SK-N-SH (cell line): ENCODE results near the gene PLP2. TPM values are rescaled to one million over a fixed set of nuclear protein-coding genes. Genes with fewer than 3 reads are reported as not detected.

Experiments used
- CTCF ChIA-PET: fragments of 300-600, 350-600 bp; formaldehyde crosslinking; extraction: SDS; loops from one replicate; lab custom pipeline; 2021; lab: Yijun Ruan, JAX
- POLR2A ChIA-PET: fragments of 350-600 bp; sonication (Branson Sonifier 250); formaldehyde crosslinking; extraction: SDS; loops from one replicate; lab custom pipeline; 2020; ENCODE audit warnings: antibody characterized with exemption, inconsistent platforms; lab: Yijun Ruan, JAX
- DNase-seq: peaks from one replicate; pipeline ENCODE4 v3.0.0; 2012
- H2AFZ ChIP-seq: fragments of 200-600 bp; sonication (generic); 2 replicates; pipeline ENCODE4 v1.8.1; 2016; ENCODE audit warnings: antibody characterized with exemption, mild to moderate bottlenecking, low read depth
- H3F3A ChIP-seq: fragments of 200-600 bp; sonication (generic); replicated peaks from 2 replicates; pipeline ENCODE3; 2016; ENCODE audit warnings: antibody characterized with exemption, mild to moderate bottlenecking; ENCODE audit not compliant: insufficient read depth
- H3K27ac ChIP-seq, 2 experiments: fragments of 200-500 bp in 1 of 2; fragments of 200-600 bp in 1 of 2; sonication (Bioruptor generic) in 1 of 2; sonication (generic), shearing (Covaris generic) in 1 of 2; 2 replicates each; pipeline versions ENCODE4 v1.5.1 to v1.6.1; 2014 to 2016; ENCODE audit warnings: low read depth in 2 of 2, inconsistent platforms in 1 of 2, low read length in 1 of 2, mild to moderate bottlenecking in 1 of 2, mixed read lengths in 1 of 2
- H3K27me3 ChIP-seq: fragments of 200-600 bp; sonication (generic), shearing (Covaris generic); 2 replicates; pipeline ENCODE4 v1.6.1; 2016; ENCODE audit warnings: mixed run types; ENCODE audit not compliant: insufficient read depth
- H3K36me3 ChIP-seq, 2 experiments: fragments of 200-500 bp in 1 of 2; fragments of 200-600 bp in 1 of 2; sonication (Bioruptor generic) in 1 of 2; sonication (generic) in 1 of 2; replicated peaks in 1 of 2; 2 replicates each; pipeline versions ENCODE3 to v1.5.1; 2014 to 2016; ENCODE audit warnings: low read length in 1 of 2, mild to moderate bottlenecking in 1 of 2; ENCODE audit not compliant: insufficient read depth in 2 of 2, control insufficient read depth in 1 of 2
- H3K4me1 ChIP-seq, 2 experiments: fragments of 200-500 bp in 1 of 2; fragments of 200-600 bp in 1 of 2; sonication (Bioruptor generic) in 1 of 2; sonication (generic), shearing (Covaris generic) in 1 of 2; 2 replicates each; pipeline versions ENCODE4 v1.5.1 to v1.6.1; 2014 to 2016; ENCODE audit warnings: low read depth in 1 of 2, low read length in 1 of 2, mixed run types in 1 of 2; ENCODE audit not compliant: insufficient read depth in 2 of 2, control insufficient read depth in 1 of 2
- H3K4me2 ChIP-seq: fragments of 200-600 bp; sonication (generic), shearing (Covaris generic); 2 replicates; pipeline ENCODE4 v1.6.1; 2017; ENCODE audit warnings: mixed run types
- H3K4me3 ChIP-seq, 2 experiments: fragments of 200-500 bp in 1 of 2; fragments of 200-600 bp in 1 of 2; sonication (Bioruptor generic) in 1 of 2; sonication (generic), shearing (Covaris generic) in 1 of 2; 2 replicates each; pipeline versions ENCODE4 v1.5.1 to v1.8.1; 2014 to 2016; ENCODE audit warnings: low read depth in 2 of 2, inconsistent platforms in 1 of 2, low read length in 1 of 2, mild to moderate bottlenecking in 1 of 2, mixed read lengths in 1 of 2, moderate library complexity in 1 of 2
- H3K79me2 ChIP-seq: fragments of 200-600 bp; sonication (generic); 2 replicates; pipeline ENCODE4 v1.8.1; 2017; ENCODE audit warnings: mild to moderate bottlenecking; ENCODE audit not compliant: insufficient read depth
- H3K9ac ChIP-seq: fragments of 200-600 bp; sonication (generic); 2 replicates; pipeline ENCODE4 v1.6.1; 2017; ENCODE audit warnings: mixed run types
- H3K9me2 ChIP-seq: fragments of 200-600 bp; sonication (generic); 2 replicates; pipeline ENCODE4 v1.6.1; 2017; ENCODE audit warnings: mixed run types
- H3K9me3 ChIP-seq: fragments of 200-600 bp; sonication (generic); 2 replicates; pipeline ENCODE4 v1.6.1; 2017; ENCODE audit warnings: mixed run types, mild to moderate bottlenecking, moderate library complexity
- H4K20me1 ChIP-seq: fragments of 200-600 bp; sonication (generic); 2 replicates; pipeline ENCODE4 v1.6.1; 2017; ENCODE audit warnings: mild to moderate bottlenecking, mixed run types; ENCODE audit not compliant: insufficient read depth
- CHD2 ChIP-seq: fragments of 150-350 bp; IDR thresholded peaks from 2 replicates; pipeline ENCODE4 v1.6.1; 2018; ENCODE audit warnings: low read length; ENCODE audit not compliant: partially characterized antibody
- EP300 ChIP-seq, 2 experiments: IDR thresholded peaks; 2 replicates each; pipeline versions ENCODE4 v1.4.0 to v1.6.1; 2012; ENCODE audit warnings: borderline replicate concordance in 1 of 2, low read depth in 1 of 2, low read length in 1 of 2
- EZH2phosphoT487 ChIP-seq: fragments of 200-600 bp; sonication (generic); IDR thresholded peaks from 2 replicates; pipeline ENCODE4 v1.6.1; 2017; ENCODE audit warnings: low read depth, mixed run types, mild to moderate bottlenecking, antibody characterized with exemption, moderate library complexity, borderline replicate concordance
- FOSL2 ChIP-seq: IDR thresholded peaks from 2 replicates; pipeline ENCODE4 v1.4.0; 2012; ENCODE audit warnings: low read depth, mild to moderate bottlenecking, moderate library complexity, borderline replicate concordance
- GABPA ChIP-seq: IDR thresholded peaks from 2 replicates; pipeline ENCODE4 v1.4.0; 2012; ENCODE audit warnings: low read depth, mild to moderate bottlenecking
- IRF3 ChIP-seq: fragments of 150-350 bp; IDR thresholded peaks from 2 replicates; pipeline ENCODE4 v1.6.1; 2016; ENCODE audit warnings: mild to moderate bottlenecking, low read depth, low read length
- MAX ChIP-seq: IDR thresholded peaks from 2 replicates; pipeline ENCODE4 v1.4.0; 2012; ENCODE audit warnings: low read depth
- MEF2A ChIP-seq: IDR thresholded peaks from 2 replicates; pipeline ENCODE4 v1.4.0; 2012; ENCODE audit warnings: low read depth, borderline replicate concordance
- MXI1 ChIP-seq: IDR thresholded peaks from 2 replicates; pipeline ENCODE4 v1.6.1; 2012; ENCODE audit warnings: mild to moderate bottlenecking, low read depth, low read length, improper control_type of control experiment
- NRF1 ChIP-seq: IDR thresholded peaks from 2 replicates; pipeline ENCODE4 v1.6.1; 2012; ENCODE audit warnings: low read depth, mild to moderate bottlenecking, low read length
- POLR2AphosphoS5 ChIP-seq: IDR thresholded peaks from 2 replicates; pipeline ENCODE4 v1.6.1; 2012; ENCODE audit warnings: low read depth, low read length
- RAD21 ChIP-seq: IDR thresholded peaks from 2 replicates; pipeline ENCODE4 v1.6.1; 2012; ENCODE audit warnings: mild to moderate bottlenecking, low read length
- RCOR1 ChIP-seq: fragments of 150-350 bp; IDR thresholded peaks from 2 replicates; pipeline ENCODE4 v1.6.1; 2017; ENCODE audit warnings: antibody characterized with exemption, low read length
- REST ChIP-seq: IDR thresholded peaks from 2 replicates; pipeline ENCODE4 v1.6.1; 2012; ENCODE audit warnings: mild to moderate bottlenecking, low read depth, low read length, moderate library complexity
- RXRA ChIP-seq: IDR thresholded peaks from 2 replicates; pipeline ENCODE4 v1.4.0; 2012; ENCODE audit warnings: low read depth, mild to moderate bottlenecking, borderline replicate concordance
- SIN3A ChIP-seq: IDR thresholded peaks from 2 replicates; pipeline ENCODE4 v1.6.1; 2012; ENCODE audit warnings: low read depth, mild to moderate bottlenecking, low read length, moderate library complexity, borderline replicate concordance
- TAF1 ChIP-seq: IDR thresholded peaks from 2 replicates; pipeline ENCODE4 v1.6.1; 2012; ENCODE audit warnings: low read depth, mild to moderate bottlenecking, low read length, moderate library complexity, borderline replicate concordance
- TEAD4 ChIP-seq: IDR thresholded peaks from 2 replicates; pipeline ENCODE4 v1.4.0; 2012; ENCODE audit warnings: mild to moderate bottlenecking, borderline replicate concordance; ENCODE audit not compliant: insufficient read depth
- USF2 ChIP-seq: fragments of 150-350 bp; IDR thresholded peaks from 2 replicates; pipeline ENCODE4 v1.6.1; 2017; ENCODE audit warnings: antibody characterized with exemption, low read length, low read depth, borderline replicate concordance
- YY1 ChIP-seq: IDR thresholded peaks from 2 replicates; pipeline ENCODE4 v1.4.0; 2012; ENCODE audit warnings: low read depth, mild to moderate bottlenecking
- ZBTB33 ChIP-seq: IDR thresholded peaks from 2 replicates; pipeline ENCODE4 v1.4.0; 2012; ENCODE audit warnings: low read depth, borderline replicate concordance
- whole genome bisulfite sequencing: methylation state at CpG from one replicate; pipeline ENCODE4 v1.1.6; 2017; ENCODE audit warnings: low lambda C conversion rate; 5-methylcytosine and 5-hydroxymethylcytosine counted together
- polyA plus RNA-seq, 3 experiments: library from polyadenylated mRNA; depleted of rRNA; stranded (reverse); fragments of >200 nt; gene quantifications; 2 replicates each; pipeline ENCODE4 v1.2.3, GENCODE V29; 2012

PLP2 gene
- polyA plus RNA-seq, 1 of the 3 experiments (the other 2 are of a cell fraction) = 146 TPM

GRCh38 chrX:49199906-49200771, 28.4 kb downstream of the PLP2 start, which contains the start of gene SYP:
Gene SYP, minus strand, starts transcription at chrX:49200193. Its CDS starts 7 bp downstream, at chrX:49200186.
- CTCF ChIA-PET = no interaction called here
- no peaks in the 10 kb centered on the region for H3K9me3 ChIP-seq
- no peaks in the 10 kb centered on the region for H3F3A ChIP-seq
- H2AFZ ChIP-seq = peak within 1 kb of the TSS; percentile 91; the same call in 1 of the 2 replicates
- peak within 1 kb of the TSS; percentile 42 to 49 for H3K4me3 ChIP-seq
- POLR2A ChIA-PET = no interaction called here
- no peaks in the 10 kb centered on the region for H4K20me1 ChIP-seq
- DNase-seq = peak; percentile 99
- TF ChIP-seq RXRA (no peak), REST (peak; percentile 99), IRF3 (no peak), YY1 (peak; percentile 81; the same call in 1 of the 2 replicates), EZH2phosphoT487 (no peak), RAD21 (0 out of 2 replicates have a peak, but pooled peaks have one; percentile 3), POLR2AphosphoS5 (peak; percentile 89), NRF1 (peak; percentile 85), FOSL2 (no peak), MAX (peak; percentile 66), TAF1 (peak; percentile 70; the same call in 1 of the 2 replicates), GABPA (no peak), MXI1 (peak; percentile 75), TEAD4 (no peak), SIN3A (no peak; the same call in 1 of the 2 replicates), CHD2 (peak; percentile 33), MEF2A (no peak), USF2 (no peak), RCOR1 (no peak; the same call in 1 of the 2 replicates), ZBTB33 (peak; percentile 85; the same call in 1 of the 2 replicates), EP300 (IDR thresholded peaks at IDR 0.05; ENCODE audit: borderline replicate concordance in 1 of 2, low read depth in 1 of 2, low read length in 1 of 2) (peak; percentile 89 to 96; a peak in 3 of 4 replicates)
- no peaks in the 10 kb centered on the region for H3K9me2 ChIP-seq
- 2% methylated on average over 23 of the region's 61 CpGs for WGBS
- H3K79me2 ChIP-seq = no peaks in the 10 kb centered on the region
- H3K27me3 ChIP-seq = peaks cover 24% of the 10 kb centered on the region
- H3K27ac ChIP-seq = peak within 1 kb of the TSS in 1 of 2 experiments; percentile 71; a peak in 2 of 4 replicates
- no peaks in the 10 kb centered on the region for H3K36me3 ChIP-seq
- peak within 1 kb of the TSS; percentile 71 for H3K4me2 ChIP-seq
- no peaks in the 10 kb centered on the region; a peak in 1 of 4 replicates for H3K4me1 ChIP-seq
- H3K9ac ChIP-seq = no peak within 1 kb of the TSS
